IPS-18c (cell line): ENCODE measurements around the gene NDNF.

ENCODE experiments used
- H3K4me3 ChIP-seq: 2 replicates; pipeline ENCODE4 v1.7.0; 2013; ENCODE audit warnings: low read depth, mild to moderate bottlenecking, low read length, moderate library complexity; ENCODE audit not compliant: insufficient read depth
- H3K9me3 ChIP-seq: one replicate; pipeline ENCODE4 v1.6.1; 2013; ENCODE audit warnings: mild to moderate bottlenecking, low read length, moderate library complexity; ENCODE audit not compliant: control insufficient read depth, insufficient read depth

NDNF gene

GRCh38 chr4:121048165-121048564 lies 24.2 kb downstream of the NDNF start:
- H3K9me3 ChIP-seq, result no peaks in the 10 kb centered on the region
- H3K4me3 ChIP-seq, result no peak overlapping the region

GRCh38 chr4:121041307-121042090 lies 30.8 kb downstream of the NDNF start:
- no peaks in the 10 kb centered on the region for H3K9me3 ChIP-seq
- H3K4me3 ChIP-seq, result no peak overlapping the region

GRCh38 chr4:121034017-121034416 lies 38.3 kb downstream of the NDNF start:
- no peak overlapping the region for H3K4me3 ChIP-seq
- H3K9me3 ChIP-seq, result no peaks in the 10 kb centered on the region

GRCh38 chr4:121030711-121031110 lies 41.6 kb downstream of the NDNF start:
- Histone ChIP-seq H3K4me3 (no peak overlapping the region), H3K9me3 (no peaks in the 10 kb centered on the region)

- Histone ChIP-seq H3K4me3 (no peak overlapping the region), H3K9me3 (no peaks in the 10 kb centered on the region)
These were observed 42.2 kb downstream of the NDNF start for GRCh38 chr4:121030131-121030530.

- Histone ChIP-seq H3K9me3 (no peaks in the 10 kb centered on the region), H3K4me3 (no peak overlapping the region)
These were observed 46.3 kb downstream of the NDNF start for GRCh38 chr4:121026034-121026433.

- no peak overlapping the region for H3K4me3 ChIP-seq
These were observed 46.8 kb downstream of the NDNF start for GRCh38 chr4:121025540-121025939.

GRCh38 chr4:121018543-121018942 lies 53.8 kb downstream of the NDNF start:
- H3K4me3 ChIP-seq, result no peak overlapping the region

More at GRCh38 chr4:121025540-121025939, 46.8 kb downstream of the NDNF start:
- H3K9me3 ChIP-seq, result no peaks in the 10 kb centered on the region

GRCh38 chr4:121016611-121017010 lies 55.7 kb downstream of the NDNF start:
- Histone ChIP-seq H3K9me3 (no peaks in the 10 kb centered on the region), H3K4me3 (no peak overlapping the region)

More at GRCh38 chr4:121018543-121018942, 53.8 kb downstream of the NDNF start:
- no peaks in the 10 kb centered on the region for H3K9me3 ChIP-seq

- Histone ChIP-seq H3K9me3 (no peaks in the 10 kb centered on the region), H3K4me3 (no peak overlapping the region)
These were observed 56.9 kb downstream of the NDNF start for GRCh38 chr4:121015421-121015820.

GRCh38 chr4:121014544-121014943 lies 57.8 kb downstream of the NDNF start:
- H3K4me3 ChIP-seq, result no peak overlapping the region
- no peaks in the 10 kb centered on the region for H3K9me3 ChIP-seq

GRCh38 chr4:121011780-121012340 lies 60.5 kb downstream of the NDNF start:
- H3K4me3 ChIP-seq, result no peak overlapping the region
- no peaks in the 10 kb centered on the region for H3K9me3 ChIP-seq

- H3K9me3 ChIP-seq, result no peaks in the 10 kb centered on the region
- H3K4me3 ChIP-seq, result no peak overlapping the region
These were observed 61.2 kb downstream of the NDNF start for GRCh38 chr4:121011138-121011537.

- Histone ChIP-seq H3K9me3 (no peaks in the 10 kb centered on the region), H3K4me3 (no peak overlapping the region)
These were observed 62.5 kb downstream of the NDNF start for GRCh38 chr4:121009578-121010478.

- Histone ChIP-seq H3K4me3 (no peak overlapping the region), H3K9me3 (no peaks in the 10 kb centered on the region)
These were observed 64.7 kb downstream of the NDNF start for GRCh38 chr4:121007660-121008059.

- Histone ChIP-seq H3K4me3 (no peak overlapping the region), H3K9me3 (no peaks in the 10 kb centered on the region)
These were observed 68.5 kb downstream of the NDNF start for GRCh38 chr4:121003863-121004262.

- Histone ChIP-seq H3K4me3 (no peak overlapping the region), H3K9me3 (no peaks in the 10 kb centered on the region)
These were observed 76.9 kb downstream of the NDNF start for GRCh38 chr4:120995266-120996010.
